Measurements from ENCODE around the gene CRISP2. TPM values are rescaled to one million over a fixed set of nuclear protein-coding genes. Genes with fewer than 3 reads are reported as not detected.
"Not testable (repeated sequence)": the region's sequence is repeated elsewhere in the genome, so short reads cannot be mapped to it uniquely, and the experiment has no call there.

The CRISP2 gene
- total and polyA plus RNA-seq, 2 donors (not counting 1 experiment from before 2014, with no cell fraction given), result not detected

- Histone ChIP-seq H3K4me1 (ENCODE audit: control insufficient read depth in 2 of 2, insufficient read depth in 2 of 2, low read length in 2 of 2) (no peaks in the 10 kb centered on the region), H3K79me2 (ENCODE audit: control insufficient read depth, insufficient read depth, low read length) (no peaks in the 10 kb centered on the region), H3K27ac (ENCODE audit: low read length in 2 of 2) (no peak overlapping the region), H3K4me3 (ENCODE audit: control extremely low read depth in 1 of 5, extremely low read depth in 1 of 5, insufficient read depth in 1 of 5, low read depth in 2 of 5, low read length in 4 of 5) (no peak overlapping the region), H3K4me2 (replicated peaks; ENCODE audit: low read depth, low read length, poor library complexity, severe bottlenecking) (no peak overlapping the region), H4K20me1 (ENCODE audit: control insufficient read depth, insufficient read depth, low read length, poor library complexity, severe bottlenecking) (no peaks in the 10 kb centered on the region), H3K9me3 (ENCODE audit: control extremely low read depth in 1 of 3, control insufficient read depth in 2 of 3, insufficient read depth in 1 of 3, low read length in 2 of 3) (no peaks in the 10 kb centered on the region), H3K27me3 (replicated peaks in 1 of 4; ENCODE audit: control extremely low read depth in 1 of 4, control insufficient read depth in 3 of 4, insufficient read depth in 4 of 4, low read length in 3 of 4) (no peaks in the 10 kb centered on the region), H3K36me3 (replicated peaks in 1 of 2; ENCODE audit: control extremely low read depth in 1 of 2, control insufficient read depth in 1 of 2, extremely low read depth in 1 of 2, insufficient read depth in 2 of 2, low read length in 1 of 2) (no peaks in the 10 kb centered on the region), H3K9ac (ENCODE audit: low read length) (no peak overlapping the region), H2AFZ (ENCODE audit: insufficient read depth, low read depth, low read length, poor library complexity, severe bottlenecking) (no peak overlapping the region)
- DNase-seq (no peak), ATAC-seq (ENCODE audit: low read depth) (no peak)
- TF ChIP-seq, protein P1, sequence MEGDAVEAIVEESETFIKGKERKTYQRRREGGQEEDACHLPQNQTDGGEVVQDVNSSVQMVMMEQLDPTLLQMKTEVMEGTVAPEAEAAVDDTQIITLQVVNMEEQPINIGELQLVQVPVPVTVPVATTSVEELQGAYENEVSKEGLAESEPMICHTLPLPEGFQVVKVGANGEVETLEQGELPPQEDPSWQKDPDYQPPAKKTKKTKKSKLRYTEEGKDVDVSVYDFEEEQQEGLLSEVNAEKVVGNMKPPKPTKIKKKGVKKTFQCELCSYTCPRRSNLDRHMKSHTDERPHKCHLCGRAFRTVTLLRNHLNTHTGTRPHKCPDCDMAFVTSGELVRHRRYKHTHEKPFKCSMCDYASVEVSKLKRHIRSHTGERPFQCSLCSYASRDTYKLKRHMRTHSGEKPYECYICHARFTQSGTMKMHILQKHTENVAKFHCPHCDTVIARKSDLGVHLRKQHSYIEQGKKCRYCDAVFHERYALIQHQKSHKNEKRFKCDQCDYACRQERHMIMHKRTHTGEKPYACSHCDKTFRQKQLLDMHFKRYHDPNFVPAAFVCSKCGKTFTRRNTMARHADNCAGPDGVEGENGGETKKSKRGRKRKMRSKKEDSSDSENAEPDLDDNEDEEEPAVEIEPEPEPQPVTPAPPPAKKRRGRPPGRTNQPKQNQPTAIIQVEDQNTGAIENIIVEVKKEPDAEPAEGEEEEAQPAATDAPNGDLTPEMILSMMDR (IDR thresholded peaks at IDR 0.05), result no peak
- TF ChIP-seq EZH2 (IDR thresholded peaks at IDR 0.05; ENCODE audit: borderline replicate concordance, insufficient read depth, low read depth, low read length, poor library complexity, severe bottlenecking), result no peak
- Mint-ChIP-seq H3K4me1 (no peaks in the 10 kb centered on the region), H3K27me3 (no peaks in the 10 kb centered on the region), H3K27ac (no peak overlapping the region), H3K4me3 (no peak overlapping the region), H3K9me3 (ENCODE audit: insufficient read depth) (no peaks in the 10 kb centered on the region)
- CTCF ChIA-PET, result no interaction called here
- WGBS (ENCODE audit: insufficient coverage), result no CpG with 5 or more reads among the region's 3 CpGs
- intact Hi-C loops (cut with micrococcal nuclease), result no loop called here
- POLR2A ChIA-PET, result no interaction called here
These were observed 19.4 kb upstream of the CRISP2 start for GRCh38 chr6:49732781-49733180.

GRCh38 chr6:49730251-49730650 lies 16.9 kb upstream of the CRISP2 start:
- H3K27me3 Mint-ChIP-seq, result no peaks in the 10 kb centered on the region
- POLR2A ChIA-PET, result no interaction called here

DNA sequence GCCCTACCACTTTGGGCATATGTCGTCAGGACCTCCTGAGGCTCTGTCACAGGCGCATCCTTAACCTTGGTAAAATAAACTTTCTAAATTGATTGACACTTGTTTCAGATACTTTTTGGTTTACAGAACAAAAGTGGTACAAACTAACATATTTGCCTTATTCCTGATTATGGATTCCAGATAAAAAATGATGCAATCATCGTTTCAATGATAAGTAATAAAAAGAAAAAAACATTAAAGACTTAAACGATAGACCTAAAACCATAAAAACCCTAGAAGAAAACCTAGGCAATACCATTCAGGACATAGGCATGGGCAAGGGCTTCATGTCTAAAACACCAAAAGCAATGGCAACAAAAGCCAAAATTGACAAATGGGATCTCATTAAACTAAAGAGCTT lies 10.6 kb upstream of the CRISP2 start:
- CTCF ChIA-PET; H3K4me3 ChIP-seq (ENCODE audit: control extremely low read depth in 1 of 5, extremely low read depth in 1 of 5, insufficient read depth in 1 of 5, low read depth in 2 of 5, low read length in 4 of 5); H3K4me1 ChIP-seq (ENCODE audit: control insufficient read depth in 2 of 2, insufficient read depth in 2 of 2, low read length in 2 of 2); H3K9me3 Mint-ChIP-seq (ENCODE audit: insufficient read depth); H3K9me3 ChIP-seq (ENCODE audit: control extremely low read depth in 1 of 3, control insufficient read depth in 2 of 3, insufficient read depth in 1 of 3, low read length in 2 of 3); intact Hi-C loops (cut with micrococcal nuclease); H3K36me3 ChIP-seq (replicated peaks in 1 of 2; ENCODE audit: control extremely low read depth in 1 of 2, control insufficient read depth in 1 of 2, extremely low read depth in 1 of 2, insufficient read depth in 2 of 2, low read length in 1 of 2); H3K27me3 ChIP-seq (replicated peaks in 1 of 4; ENCODE audit: control extremely low read depth in 1 of 4, control insufficient read depth in 3 of 4, insufficient read depth in 4 of 4, low read length in 3 of 4); H3K79me2 ChIP-seq (ENCODE audit: control insufficient read depth, insufficient read depth, low read length); POLR2A ChIA-PET; H3K9ac ChIP-seq (ENCODE audit: low read length); H3K4me1 Mint-ChIP-seq; H2AFZ ChIP-seq (ENCODE audit: insufficient read depth, low read depth, low read length, poor library complexity, severe bottlenecking); H3K4me3 Mint-ChIP-seq; H3K27me3 Mint-ChIP-seq; DNase-seq; H3K27ac ChIP-seq (ENCODE audit: low read length in 2 of 2); H3K27ac Mint-ChIP-seq; H4K20me1 ChIP-seq (ENCODE audit: control insufficient read depth, insufficient read depth, low read length, poor library complexity, severe bottlenecking); ATAC-seq (ENCODE audit: low read depth); H3K4me2 ChIP-seq (replicated peaks; ENCODE audit: low read depth, low read length, poor library complexity, severe bottlenecking): not testable (repeated sequence)
- 80% methylated on average over 1 of the region's 4 CpGs for WGBS (ENCODE audit: insufficient coverage)

More at GRCh38 chr6:49730251-49730650, 16.9 kb upstream of the CRISP2 start:
- intact Hi-C loops (cut with micrococcal nuclease), result no loop called here
- Histone ChIP-seq H3K27ac (ENCODE audit: low read length in 2 of 2) (no peak overlapping the region), H3K4me2 (replicated peaks; ENCODE audit: low read depth, low read length, poor library complexity, severe bottlenecking) (no peak overlapping the region), H3K4me3 (ENCODE audit: control extremely low read depth in 1 of 5, extremely low read depth in 1 of 5, insufficient read depth in 1 of 5, low read depth in 2 of 5, low read length in 4 of 5) (no peak overlapping the region), H3K9me3 (ENCODE audit: control extremely low read depth in 1 of 3, control insufficient read depth in 2 of 3, insufficient read depth in 1 of 3, low read length in 2 of 3) (no peaks in the 10 kb centered on the region), H3K4me1 (ENCODE audit: control insufficient read depth in 2 of 2, insufficient read depth in 2 of 2, low read length in 2 of 2) (no peaks in the 10 kb centered on the region), H3K36me3 (replicated peaks in 1 of 2; ENCODE audit: control extremely low read depth in 1 of 2, control insufficient read depth in 1 of 2, extremely low read depth in 1 of 2, insufficient read depth in 2 of 2, low read length in 1 of 2) (no peaks in the 10 kb centered on the region), H4K20me1 (ENCODE audit: control insufficient read depth, insufficient read depth, low read length, poor library complexity, severe bottlenecking) (no peaks in the 10 kb centered on the region), H3K9ac (ENCODE audit: low read length) (no peak overlapping the region), H3K79me2 (ENCODE audit: control insufficient read depth, insufficient read depth, low read length) (no peaks in the 10 kb centered on the region), H2AFZ (ENCODE audit: insufficient read depth, low read depth, low read length, poor library complexity, severe bottlenecking) (no peak overlapping the region), H3K27me3 (replicated peaks in 1 of 4; ENCODE audit: control extremely low read depth in 1 of 4, control insufficient read depth in 3 of 4, insufficient read depth in 4 of 4, low read length in 3 of 4) (no peaks in the 10 kb centered on the region)
- H3K4me3 Mint-ChIP-seq, result no peak overlapping the region
- H3K4me1 Mint-ChIP-seq, result no peaks in the 10 kb centered on the region
- DNase-seq (no peak), ATAC-seq (ENCODE audit: low read depth) (no peak)
- H3K27ac Mint-ChIP-seq, result no peak overlapping the region
- TF ChIP-seq, protein P1 (IDR thresholded peaks at IDR 0.05), result no peak
- TF ChIP-seq EZH2 (IDR thresholded peaks at IDR 0.05; ENCODE audit: borderline replicate concordance, insufficient read depth, low read depth, low read length, poor library complexity, severe bottlenecking), result no peak
- H3K9me3 Mint-ChIP-seq (ENCODE audit: insufficient read depth), result no peaks in the 10 kb centered on the region
- CTCF ChIA-PET, result no interaction called here

Measured in B cell (primary cell).